ENCODE data around the gene PAQR9.

The PAQR9 gene

DNA sequence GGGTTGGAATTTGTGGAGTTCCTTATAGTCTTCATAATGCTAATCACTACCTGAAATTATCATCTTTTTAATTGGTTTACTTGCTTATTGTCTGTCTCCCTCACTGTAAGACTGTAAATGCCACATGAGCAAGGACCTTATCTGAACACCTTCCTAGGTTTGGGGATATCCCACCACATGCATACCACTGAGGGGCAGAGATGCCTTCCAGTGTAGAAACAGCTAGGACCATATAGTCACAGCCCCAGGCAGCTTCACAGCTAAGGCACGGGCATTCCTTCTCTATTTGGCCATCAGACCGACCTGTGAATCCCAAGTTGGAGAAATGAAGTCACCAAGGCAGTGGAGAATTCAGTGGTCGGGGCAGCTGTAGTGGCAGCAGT is 28.6 kb downstream of the PAQR9 start:
- no peak for TF ChIP-seq POLR2AphosphoS5 (IDR thresholded peaks at IDR 0.05; ENCODE audit: low read depth, low read length)
- TF ChIP-seq TAF1 (IDR thresholded peaks at IDR 0.05; ENCODE audit: borderline replicate concordance, insufficient read depth, low read length) = no peak
- TF ChIP-seq FOXP2 (optimal IDR thresholded peaks at IDR 0.05; ENCODE audit: borderline replicate concordance, extremely low read depth, extremely low read length, insufficient read depth) = no peak
- TF ChIP-seq SIN3A (IDR thresholded peaks at IDR 0.05; ENCODE audit: borderline replicate concordance, insufficient read depth, low read length) = no peak
- TF ChIP-seq, protein P1, sequence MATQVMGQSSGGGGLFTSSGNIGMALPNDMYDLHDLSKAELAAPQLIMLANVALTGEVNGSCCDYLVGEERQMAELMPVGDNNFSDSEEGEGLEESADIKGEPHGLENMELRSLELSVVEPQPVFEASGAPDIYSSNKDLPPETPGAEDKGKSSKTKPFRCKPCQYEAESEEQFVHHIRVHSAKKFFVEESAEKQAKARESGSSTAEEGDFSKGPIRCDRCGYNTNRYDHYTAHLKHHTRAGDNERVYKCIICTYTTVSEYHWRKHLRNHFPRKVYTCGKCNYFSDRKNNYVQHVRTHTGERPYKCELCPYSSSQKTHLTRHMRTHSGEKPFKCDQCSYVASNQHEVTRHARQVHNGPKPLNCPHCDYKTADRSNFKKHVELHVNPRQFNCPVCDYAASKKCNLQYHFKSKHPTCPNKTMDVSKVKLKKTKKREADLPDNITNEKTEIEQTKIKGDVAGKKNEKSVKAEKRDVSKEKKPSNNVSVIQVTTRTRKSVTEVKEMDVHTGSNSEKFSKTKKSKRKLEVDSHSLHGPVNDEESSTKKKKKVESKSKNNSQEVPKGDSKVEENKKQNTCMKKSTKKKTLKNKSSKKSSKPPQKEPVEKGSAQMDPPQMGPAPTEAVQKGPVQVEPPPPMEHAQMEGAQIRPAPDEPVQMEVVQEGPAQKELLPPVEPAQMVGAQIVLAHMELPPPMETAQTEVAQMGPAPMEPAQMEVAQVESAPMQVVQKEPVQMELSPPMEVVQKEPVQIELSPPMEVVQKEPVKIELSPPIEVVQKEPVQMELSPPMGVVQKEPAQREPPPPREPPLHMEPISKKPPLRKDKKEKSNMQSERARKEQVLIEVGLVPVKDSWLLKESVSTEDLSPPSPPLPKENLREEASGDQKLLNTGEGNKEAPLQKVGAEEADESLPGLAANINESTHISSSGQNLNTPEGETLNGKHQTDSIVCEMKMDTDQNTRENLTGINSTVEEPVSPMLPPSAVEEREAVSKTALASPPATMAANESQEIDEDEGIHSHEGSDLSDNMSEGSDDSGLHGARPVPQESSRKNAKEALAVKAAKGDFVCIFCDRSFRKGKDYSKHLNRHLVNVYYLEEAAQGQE (IDR thresholded peaks at IDR 0.05; ENCODE audit: insufficient read depth in 1 of 2, low read depth in 2 of 2, low read length in 2 of 2) = no peak

DNA sequence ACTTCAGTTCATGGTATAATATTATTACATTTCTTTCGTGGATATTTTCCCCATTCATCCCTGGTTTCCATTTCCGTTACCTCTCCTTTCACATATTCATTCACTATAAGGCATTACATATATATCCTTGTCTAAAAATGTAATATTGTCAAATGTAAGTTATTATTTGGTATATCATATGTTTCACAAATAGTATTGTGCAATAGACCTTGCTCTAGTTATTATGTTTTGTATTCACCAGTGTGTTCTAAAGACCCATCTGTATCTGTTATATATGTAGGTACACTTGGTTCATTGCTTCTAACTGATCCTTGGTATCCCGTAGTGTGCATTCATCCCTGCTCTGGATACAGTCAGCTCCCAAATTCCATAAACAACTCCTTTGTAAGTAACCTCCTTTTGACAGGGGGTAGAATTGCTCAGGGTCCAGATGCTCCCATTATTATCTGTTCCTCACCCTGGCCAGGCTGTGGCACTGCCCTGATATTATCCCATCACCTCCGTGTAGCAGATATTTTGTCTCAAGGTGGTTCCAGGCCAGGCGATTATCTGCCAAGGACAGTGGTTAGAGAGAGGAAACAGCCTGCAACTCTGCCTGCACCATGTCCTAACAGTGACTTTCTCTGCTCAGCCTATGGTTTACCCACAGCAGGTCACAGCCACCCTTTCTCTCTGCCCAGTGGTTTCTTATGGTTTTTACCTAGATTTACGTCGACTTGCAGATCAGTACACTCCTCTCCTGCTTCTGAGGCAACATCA is 29.2 kb downstream of the PAQR9 start:
- TF ChIP-seq SIN3A (IDR thresholded peaks at IDR 0.05; ENCODE audit: borderline replicate concordance, insufficient read depth, low read length) (no peak), FOXP2 (optimal IDR thresholded peaks at IDR 0.05; ENCODE audit: borderline replicate concordance, extremely low read depth, extremely low read length, insufficient read depth) (no peak), TAF1 (IDR thresholded peaks at IDR 0.05; ENCODE audit: borderline replicate concordance, insufficient read depth, low read length) (no peak), POLR2AphosphoS5 (IDR thresholded peaks at IDR 0.05; ENCODE audit: low read depth, low read length) (no peak)
- TF ChIP-seq, protein P1 (IDR thresholded peaks at IDR 0.05; ENCODE audit: insufficient read depth in 1 of 2, low read depth in 2 of 2, low read length in 2 of 2) = no peak

DNA sequence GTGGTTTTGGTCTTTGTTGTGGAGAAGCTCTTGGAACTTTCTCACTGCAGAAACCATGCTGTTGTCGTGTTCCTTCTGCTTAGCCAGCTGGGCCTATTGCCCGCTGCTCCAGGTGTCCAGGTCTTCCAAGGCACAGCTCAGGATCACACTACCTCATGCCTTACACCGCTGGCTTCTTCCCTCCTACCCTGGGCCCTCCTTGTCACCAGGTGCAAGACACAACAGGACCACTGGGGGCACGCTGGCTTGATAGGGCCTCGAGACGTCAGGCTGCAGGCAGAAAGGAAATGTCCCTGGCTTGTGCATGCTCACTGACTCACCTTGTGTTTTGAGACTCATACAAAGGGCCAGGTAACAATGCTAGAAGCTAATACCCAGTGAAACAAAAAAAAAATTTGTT is 32.3 kb downstream of the PAQR9 start:
- TF ChIP-seq FOXP2 (optimal IDR thresholded peaks at IDR 0.05; ENCODE audit: borderline replicate concordance, extremely low read depth, extremely low read length, insufficient read depth) = no peak
- TF ChIP-seq, protein P1 (IDR thresholded peaks at IDR 0.05; ENCODE audit: insufficient read depth in 1 of 2, low read depth in 2 of 2, low read length in 2 of 2) = no peak
- no peak for TF ChIP-seq POLR2AphosphoS5 (IDR thresholded peaks at IDR 0.05; ENCODE audit: low read depth, low read length)
- no peak for TF ChIP-seq SIN3A (IDR thresholded peaks at IDR 0.05; ENCODE audit: borderline replicate concordance, insufficient read depth, low read length)
- no peak for TF ChIP-seq TAF1 (IDR thresholded peaks at IDR 0.05; ENCODE audit: borderline replicate concordance, insufficient read depth, low read length)

DNA sequence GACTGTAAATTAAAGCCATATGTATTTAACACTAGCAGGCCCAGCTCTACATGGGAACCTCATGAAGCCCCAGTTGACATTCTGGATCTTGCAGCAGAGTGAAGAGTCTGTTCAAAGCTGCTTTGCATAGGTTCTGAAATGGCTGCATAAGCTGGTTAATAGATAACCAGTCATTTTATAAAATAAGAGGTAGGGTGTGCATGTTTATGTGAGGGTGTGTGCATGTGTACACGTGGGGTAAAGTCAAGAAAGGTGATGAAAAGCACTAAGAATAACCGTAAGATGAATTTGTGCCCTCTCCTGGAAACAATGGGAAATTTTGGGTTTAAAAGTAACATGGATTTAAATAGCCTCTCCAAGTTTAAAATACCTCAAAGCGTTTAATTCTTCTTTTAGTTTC is 33.0 kb downstream of the PAQR9 start:
- TF ChIP-seq POLR2AphosphoS5 (IDR thresholded peaks at IDR 0.05; ENCODE audit: low read depth, low read length) = no peak
- TF ChIP-seq TAF1 (IDR thresholded peaks at IDR 0.05; ENCODE audit: borderline replicate concordance, insufficient read depth, low read length) = no peak
- TF ChIP-seq, protein P1 (IDR thresholded peaks at IDR 0.05; ENCODE audit: insufficient read depth in 1 of 2, low read depth in 2 of 2, low read length in 2 of 2) = no peak
- no peak for TF ChIP-seq FOXP2 (optimal IDR thresholded peaks at IDR 0.05; ENCODE audit: borderline replicate concordance, extremely low read depth, extremely low read length, insufficient read depth)
- TF ChIP-seq SIN3A (IDR thresholded peaks at IDR 0.05; ENCODE audit: borderline replicate concordance, insufficient read depth, low read length) = no peak
